ENCODE data around the gene SSBP2. TPM values are rescaled to one million over a fixed set of nuclear protein-coding genes. Genes with fewer than 3 reads are reported as not detected.

The SSBP2 gene
- total RNA-seq, 2 donors from 2014 or later = 12.5 to 18.3 TPM

GRCh38 chr5:81778642-81779041, 27.7 kb upstream of the SSBP2 start:
- Mint-ChIP-seq H3K27me3 (no peaks in the 10 kb centered on the region), H3K27ac (peak overlapping the region; percentile 88), H3K4me1 (peaks cover 20% of the 10 kb centered on the region), H3K4me3 (peak overlapping the region; percentile 80), H3K9me3 (no peaks in the 10 kb centered on the region), H3K36me3 (ENCODE audit: low read depth) (no peaks in the 10 kb centered on the region)
- ATAC-seq (replicated peaks) = peak; percentile 83

- no peak overlapping the region for H3K27ac Mint-ChIP-seq
- H3K4me1 Mint-ChIP-seq = peaks cover 14% of the 10 kb centered on the region
- no peaks in the 10 kb centered on the region for H3K36me3 Mint-ChIP-seq (ENCODE audit: low read depth)
- no peak for ATAC-seq (replicated peaks)
- H3K9me3 Mint-ChIP-seq = no peaks in the 10 kb centered on the region
- no peaks in the 10 kb centered on the region for H3K27me3 Mint-ChIP-seq
- no peak overlapping the region for H3K4me3 Mint-ChIP-seq
Observed at GRCh38 chr5:81776258-81776657, 25.4 kb upstream of the SSBP2 start.

DNA sequence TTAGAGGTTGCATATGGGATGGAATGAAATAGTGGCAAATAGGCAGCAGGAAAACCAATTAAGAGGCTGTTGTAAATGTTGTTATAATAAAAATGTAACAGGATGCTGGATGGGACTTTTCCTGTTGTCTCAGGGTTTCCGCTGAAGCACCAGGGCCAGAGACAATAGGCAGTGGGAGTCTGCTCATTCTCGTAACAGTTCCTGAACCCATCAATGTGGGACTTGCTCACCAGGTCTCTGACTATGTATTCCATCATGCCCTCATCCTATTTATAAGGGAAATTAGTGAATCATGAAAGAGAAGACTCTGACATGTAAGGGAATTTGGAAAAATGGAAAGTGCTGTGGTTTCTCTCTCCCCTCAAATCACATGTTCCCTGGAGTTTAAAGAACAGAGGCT, 23.5 kb upstream of the SSBP2 start:
- Mint-ChIP-seq H3K4me1 (peaks cover 9% of the 10 kb centered on the region), H3K9me3 (no peaks in the 10 kb centered on the region), H3K27ac (no peak overlapping the region), H3K4me3 (no peak overlapping the region), H3K27me3 (peaks cover 4% of the 10 kb centered on the region), H3K36me3 (ENCODE audit: low read depth) (no peaks in the 10 kb centered on the region)
- no peak for ATAC-seq (replicated peaks)

DNA sequence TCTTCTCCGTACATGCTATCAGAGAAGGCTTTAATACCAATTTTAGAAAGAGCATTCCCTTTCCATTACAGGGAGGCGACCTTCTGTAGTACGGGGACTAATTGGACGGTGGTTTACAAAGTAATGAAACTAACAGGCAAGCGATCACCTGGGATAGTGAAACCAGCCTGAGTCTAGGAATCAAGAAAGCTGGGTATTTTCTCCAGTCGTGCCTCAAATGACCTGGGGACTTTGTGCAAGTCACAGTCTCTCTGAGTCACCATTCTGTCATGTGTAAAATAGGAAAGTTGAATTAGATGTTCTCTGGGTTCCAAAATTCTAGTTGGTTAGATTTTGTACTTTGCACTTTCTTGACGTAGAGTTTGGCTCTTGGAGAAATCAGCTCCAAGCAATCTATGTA, 22.7 kb upstream of the SSBP2 start:
- Mint-ChIP-seq H3K27me3 (peaks cover 4% of the 10 kb centered on the region), H3K27ac (no peak overlapping the region), H3K36me3 (ENCODE audit: low read depth) (no peaks in the 10 kb centered on the region), H3K4me1 (peaks cover 3% of the 10 kb centered on the region), H3K9me3 (no peaks in the 10 kb centered on the region), H3K4me3 (no peak overlapping the region)
- ATAC-seq (replicated peaks) = no peak

- Mint-ChIP-seq H3K27ac (no peak overlapping the region), H3K9me3 (no peaks in the 10 kb centered on the region), H3K4me1 (no peaks in the 10 kb centered on the region), H3K27me3 (peaks cover 4% of the 10 kb centered on the region), H3K36me3 (ENCODE audit: low read depth) (no peaks in the 10 kb centered on the region), H3K4me3 (no peak overlapping the region)
- no peak for ATAC-seq (replicated peaks)
Observed at GRCh38 chr5:81773161-81773560, 22.3 kb upstream of the SSBP2 start.

DNA sequence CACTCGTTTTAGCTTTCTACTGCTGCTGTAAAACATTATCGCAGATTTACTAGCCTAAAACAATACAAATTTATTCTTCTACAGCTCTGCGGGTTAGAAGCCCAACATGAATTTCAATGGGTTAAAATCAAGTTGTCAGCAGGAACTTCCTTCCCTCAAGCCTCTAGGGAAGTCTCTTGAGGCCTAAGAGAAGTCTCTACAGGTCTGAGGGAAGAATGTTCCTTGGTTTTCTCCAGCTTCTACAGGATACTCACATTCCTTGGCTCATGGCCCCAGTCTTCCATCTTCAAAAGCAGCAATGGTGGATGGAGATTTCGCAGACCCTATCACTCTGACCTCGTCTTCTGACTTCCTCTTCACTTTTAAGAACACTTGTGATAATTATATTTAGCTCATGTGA, 21.6 kb upstream of the SSBP2 start:
- Mint-ChIP-seq H3K36me3 (ENCODE audit: low read depth) (no peaks in the 10 kb centered on the region), H3K27me3 (peaks cover 4% of the 10 kb centered on the region), H3K4me1 (no peaks in the 10 kb centered on the region), H3K4me3 (no peak overlapping the region), H3K9me3 (no peaks in the 10 kb centered on the region), H3K27ac (no peak overlapping the region)
- ATAC-seq (replicated peaks) = no peak

DNA sequence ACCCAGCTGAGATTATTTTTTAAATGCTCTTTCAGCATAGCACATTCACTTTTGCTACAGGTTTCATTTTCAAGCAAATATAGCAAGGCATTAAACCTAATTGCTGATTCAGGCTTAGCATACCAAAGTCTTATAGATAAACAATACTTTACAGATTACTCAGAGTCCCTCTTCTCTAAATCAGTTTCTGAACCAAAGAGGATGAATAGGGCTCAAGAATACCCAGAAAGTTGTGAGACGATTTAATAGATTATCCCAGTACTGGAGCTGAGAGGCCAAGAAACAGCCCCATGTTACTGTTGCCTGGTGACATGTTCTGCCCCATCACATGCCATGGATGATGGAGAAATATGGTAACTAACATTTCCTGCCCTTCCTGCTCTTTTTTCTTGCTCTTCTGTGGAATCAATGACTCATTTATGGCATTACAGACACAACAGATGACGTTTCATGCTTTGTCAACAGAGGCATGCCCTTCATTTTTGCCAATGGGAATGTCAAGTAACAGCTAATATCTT, 18.1 kb upstream of the SSBP2 start:
- H3K27me3 Mint-ChIP-seq = peaks cover 4% of the 10 kb centered on the region
- H3K27ac Mint-ChIP-seq = no peak overlapping the region
- no peaks in the 10 kb centered on the region for H3K4me1 Mint-ChIP-seq
- peak; percentile 45 for ATAC-seq (replicated peaks)
- H3K4me3 Mint-ChIP-seq = no peak overlapping the region
- no peaks in the 10 kb centered on the region for H3K9me3 Mint-ChIP-seq
- no peaks in the 10 kb centered on the region for H3K36me3 Mint-ChIP-seq (ENCODE audit: low read depth)

GRCh38 chr5:81767938-81768337, 17.0 kb upstream of the SSBP2 start:
- H3K4me3 Mint-ChIP-seq = no peak overlapping the region
- H3K36me3 Mint-ChIP-seq (ENCODE audit: low read depth) = no peaks in the 10 kb centered on the region
- H3K27me3 Mint-ChIP-seq = peaks cover 4% of the 10 kb centered on the region
- no peaks in the 10 kb centered on the region for H3K4me1 Mint-ChIP-seq
- H3K27ac Mint-ChIP-seq = no peak overlapping the region
- H3K9me3 Mint-ChIP-seq = no peaks in the 10 kb centered on the region
- no peak for ATAC-seq (replicated peaks)

DNA sequence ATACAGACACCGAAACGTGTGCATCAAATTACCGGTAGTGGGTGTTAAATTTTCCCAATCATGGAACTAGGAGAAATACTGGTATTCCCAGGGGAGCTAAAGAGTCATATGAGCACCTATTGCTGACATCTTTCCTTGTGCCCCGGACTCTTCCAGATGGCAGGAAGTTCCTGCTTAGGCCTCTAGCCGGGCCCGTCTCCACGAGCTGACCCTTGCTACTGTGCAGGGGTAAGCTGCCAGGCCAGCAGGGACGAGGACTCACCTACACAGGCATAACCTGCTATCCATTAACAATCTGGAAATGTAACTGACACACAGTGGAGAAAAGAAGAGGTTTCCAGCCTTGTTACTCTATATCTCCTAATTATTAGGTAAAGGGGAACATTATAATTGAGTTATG, 16.2 kb upstream of the SSBP2 start:
- Mint-ChIP-seq H3K36me3 (ENCODE audit: low read depth) (no peaks in the 10 kb centered on the region), H3K4me3 (no peak overlapping the region), H3K4me1 (no peaks in the 10 kb centered on the region), H3K27me3 (peaks cover 4% of the 10 kb centered on the region), H3K27ac (no peak overlapping the region), H3K9me3 (no peaks in the 10 kb centered on the region)
- ATAC-seq (replicated peaks) = no peak

GRCh38 chr5:81766611-81767010, 15.7 kb upstream of the SSBP2 start:
- Mint-ChIP-seq H3K36me3 (ENCODE audit: low read depth) (no peaks in the 10 kb centered on the region), H3K27me3 (peaks cover 4% of the 10 kb centered on the region), H3K27ac (no peak overlapping the region)

GRCh38 chr5:81763294-81763928, 12.5 kb upstream of the SSBP2 start:
- Mint-ChIP-seq H3K4me3 (no peak overlapping the region), H3K4me1 (no peaks in the 10 kb centered on the region), H3K27ac (no peak overlapping the region), H3K9me3 (no peaks in the 10 kb centered on the region), H3K27me3 (no peaks in the 10 kb centered on the region), H3K36me3 (ENCODE audit: low read depth) (no peaks in the 10 kb centered on the region)
- ATAC-seq (replicated peaks) = no peak

More at GRCh38 chr5:81766611-81767010, 15.7 kb upstream of the SSBP2 start:
- no peak overlapping the region for H3K4me3 Mint-ChIP-seq
- no peaks in the 10 kb centered on the region for H3K9me3 Mint-ChIP-seq
- no peaks in the 10 kb centered on the region for H3K4me1 Mint-ChIP-seq
- no peak for ATAC-seq (replicated peaks)

DNA sequence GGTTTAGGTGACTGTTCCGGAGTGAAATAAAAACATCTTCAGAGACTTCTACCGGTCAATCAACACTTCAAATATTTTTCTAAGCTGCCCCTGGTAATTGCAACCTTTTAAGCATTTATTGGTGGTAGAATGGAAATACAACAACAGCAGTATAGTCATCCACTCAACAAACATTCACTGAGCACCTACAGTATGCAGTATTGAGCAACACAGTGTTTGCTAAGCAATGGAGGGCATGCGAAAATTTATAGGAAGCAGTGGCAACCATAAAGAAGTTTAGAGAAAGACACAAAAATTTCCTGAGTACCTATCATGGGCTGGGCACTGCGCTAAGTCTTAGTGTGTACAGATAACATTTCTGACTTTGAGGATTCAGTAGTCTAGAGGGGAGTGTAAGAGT, 12.0 kb upstream of the SSBP2 start:
- Mint-ChIP-seq H3K36me3 (ENCODE audit: low read depth) (no peaks in the 10 kb centered on the region), H3K4me1 (no peaks in the 10 kb centered on the region), H3K4me3 (no peak overlapping the region), H3K27me3 (no peaks in the 10 kb centered on the region), H3K9me3 (no peaks in the 10 kb centered on the region), H3K27ac (no peak overlapping the region)
- ATAC-seq (replicated peaks) = no peak

DNA sequence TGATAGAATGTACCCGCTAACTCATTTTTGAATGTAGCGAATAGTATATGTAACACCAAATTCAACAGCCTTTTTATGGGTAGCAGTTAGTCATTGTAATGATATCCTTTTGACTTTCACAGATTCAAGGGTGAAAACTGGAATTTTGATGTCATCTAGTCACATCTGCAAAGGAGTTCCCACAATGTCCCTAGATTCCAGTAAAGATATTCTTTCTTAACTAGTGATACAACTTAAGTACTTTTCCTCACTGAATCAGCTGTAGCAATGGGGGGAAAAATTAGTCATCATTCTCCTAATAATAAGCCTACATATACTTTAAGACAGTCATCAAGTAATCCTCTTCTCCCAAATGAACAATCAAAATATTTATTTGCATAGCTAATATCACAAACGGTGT, 11.5 kb upstream of the SSBP2 start:
- no peaks in the 10 kb centered on the region for H3K9me3 Mint-ChIP-seq
- ATAC-seq (replicated peaks) = no peak

DNA sequence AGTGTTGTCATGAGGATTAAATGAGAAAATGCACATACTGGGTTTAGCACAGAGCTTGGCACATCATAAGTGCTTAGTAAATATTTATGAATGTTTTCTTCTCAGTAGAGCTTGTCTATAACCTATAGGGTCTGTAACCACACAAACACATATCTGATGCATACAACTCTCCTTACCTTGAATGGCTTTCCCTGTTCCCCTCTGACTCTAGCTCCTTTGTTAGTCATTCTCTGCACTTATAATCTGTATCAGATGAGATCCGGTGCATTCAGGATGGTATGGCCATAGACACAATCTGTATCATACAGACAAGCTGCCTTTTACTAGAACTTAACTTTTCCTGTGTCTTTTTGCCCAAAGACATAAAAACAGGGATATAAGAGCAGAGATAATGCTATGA, 11.1 kb upstream of the SSBP2 start:
- Mint-ChIP-seq H3K27ac (no peak overlapping the region), H3K27me3 (no peaks in the 10 kb centered on the region), H3K36me3 (ENCODE audit: low read depth) (no peaks in the 10 kb centered on the region), H3K9me3 (no peaks in the 10 kb centered on the region), H3K4me3 (no peak overlapping the region), H3K4me1 (no peaks in the 10 kb centered on the region)
- ATAC-seq (replicated peaks) = no peak

More for the DNA sequence above, 11.5 kb upstream of the SSBP2 start:
- no peak overlapping the region for H3K4me3 Mint-ChIP-seq
- H3K4me1 Mint-ChIP-seq = no peaks in the 10 kb centered on the region
- H3K27ac Mint-ChIP-seq = no peak overlapping the region
- H3K27me3 Mint-ChIP-seq = no peaks in the 10 kb centered on the region
- H3K36me3 Mint-ChIP-seq (ENCODE audit: low read depth) = no peaks in the 10 kb centered on the region

- no peaks in the 10 kb centered on the region for H3K4me1 Mint-ChIP-seq
- ATAC-seq (replicated peaks) = no peak
- no peak overlapping the region for H3K27ac Mint-ChIP-seq
Observed at GRCh38 chr5:81761270-81761669, 10.4 kb upstream of the SSBP2 start.

DNA sequence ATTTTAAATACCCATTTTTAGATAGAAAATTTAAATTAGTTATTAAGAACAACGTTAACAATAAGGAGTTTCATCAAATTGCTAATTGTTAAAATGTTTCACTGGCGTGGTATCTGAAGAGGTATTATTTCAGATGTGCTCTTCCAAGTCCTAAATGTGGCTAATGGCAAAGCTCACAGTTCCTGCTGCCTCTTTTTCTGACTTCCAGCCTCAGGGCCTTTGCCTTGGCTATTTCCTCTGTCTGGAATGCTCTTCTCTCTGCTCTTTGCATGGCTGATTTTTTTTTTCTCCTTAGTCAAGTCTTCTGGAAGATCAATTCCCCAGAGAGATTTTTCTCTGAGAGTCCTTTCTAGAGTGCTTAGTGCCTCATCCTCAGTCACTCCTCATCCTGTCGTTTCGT, 9.6 kb upstream of the SSBP2 start:
- Mint-ChIP-seq H3K4me3 (no peak overlapping the region), H3K9me3 (no peaks in the 10 kb centered on the region), H3K27me3 (no peaks in the 10 kb centered on the region), H3K4me1 (no peaks in the 10 kb centered on the region), H3K27ac (no peak overlapping the region), H3K36me3 (ENCODE audit: low read depth) (no peaks in the 10 kb centered on the region)
- no peak for ATAC-seq (replicated peaks)

More at GRCh38 chr5:81761270-81761669, 10.4 kb upstream of the SSBP2 start:
- H3K4me3 Mint-ChIP-seq = no peak overlapping the region
- H3K36me3 Mint-ChIP-seq (ENCODE audit: low read depth) = no peaks in the 10 kb centered on the region
- H3K27me3 Mint-ChIP-seq = no peaks in the 10 kb centered on the region
- H3K9me3 Mint-ChIP-seq = no peaks in the 10 kb centered on the region

All from activated T-helper 17 cell treated with anti-CD3 and anti-CD28 coated beads, Interleukin-2, amount 50 U/mL, for 72 hours (primary cell).